ENCODE measurements around the gene SETBP1. TPM values are rescaled to one million over a fixed set of nuclear protein-coding genes. Genes with fewer than 3 reads are reported as not detected.

SETBP1 gene
- total RNA-seq, 1 donor = 2.6 TPM

DNA sequence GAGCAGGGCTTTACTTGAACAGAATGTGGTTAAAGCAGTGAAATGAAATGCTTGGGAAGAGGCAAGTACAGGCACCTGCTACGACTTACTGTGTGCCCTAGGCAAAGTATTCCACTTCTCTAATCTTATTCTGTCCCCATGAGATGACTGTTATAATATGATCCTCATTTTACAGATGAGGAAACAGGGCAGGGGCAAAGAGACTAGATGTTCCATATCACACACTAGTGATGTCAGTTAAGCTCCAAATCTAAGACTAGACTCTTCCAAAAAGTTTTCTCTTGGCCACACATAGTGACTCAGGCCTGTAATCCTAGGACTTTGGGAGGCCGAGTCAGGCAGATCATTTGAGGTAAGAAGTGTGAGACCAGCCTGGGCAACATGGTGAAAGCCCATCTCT lies 235.0 kb downstream of the SETBP1 start:
- no peak for DNase-seq (ENCODE audit: low read depth)
- no peak overlapping the region for H3K4me3 ChIP-seq (ENCODE audit: low read depth, low read length)
- TF ChIP-seq, protein P1, sequence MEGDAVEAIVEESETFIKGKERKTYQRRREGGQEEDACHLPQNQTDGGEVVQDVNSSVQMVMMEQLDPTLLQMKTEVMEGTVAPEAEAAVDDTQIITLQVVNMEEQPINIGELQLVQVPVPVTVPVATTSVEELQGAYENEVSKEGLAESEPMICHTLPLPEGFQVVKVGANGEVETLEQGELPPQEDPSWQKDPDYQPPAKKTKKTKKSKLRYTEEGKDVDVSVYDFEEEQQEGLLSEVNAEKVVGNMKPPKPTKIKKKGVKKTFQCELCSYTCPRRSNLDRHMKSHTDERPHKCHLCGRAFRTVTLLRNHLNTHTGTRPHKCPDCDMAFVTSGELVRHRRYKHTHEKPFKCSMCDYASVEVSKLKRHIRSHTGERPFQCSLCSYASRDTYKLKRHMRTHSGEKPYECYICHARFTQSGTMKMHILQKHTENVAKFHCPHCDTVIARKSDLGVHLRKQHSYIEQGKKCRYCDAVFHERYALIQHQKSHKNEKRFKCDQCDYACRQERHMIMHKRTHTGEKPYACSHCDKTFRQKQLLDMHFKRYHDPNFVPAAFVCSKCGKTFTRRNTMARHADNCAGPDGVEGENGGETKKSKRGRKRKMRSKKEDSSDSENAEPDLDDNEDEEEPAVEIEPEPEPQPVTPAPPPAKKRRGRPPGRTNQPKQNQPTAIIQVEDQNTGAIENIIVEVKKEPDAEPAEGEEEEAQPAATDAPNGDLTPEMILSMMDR (IDR thresholded peaks at IDR 0.05; ENCODE audit: insufficient read depth, low read depth, low read length) = no peak

DNA sequence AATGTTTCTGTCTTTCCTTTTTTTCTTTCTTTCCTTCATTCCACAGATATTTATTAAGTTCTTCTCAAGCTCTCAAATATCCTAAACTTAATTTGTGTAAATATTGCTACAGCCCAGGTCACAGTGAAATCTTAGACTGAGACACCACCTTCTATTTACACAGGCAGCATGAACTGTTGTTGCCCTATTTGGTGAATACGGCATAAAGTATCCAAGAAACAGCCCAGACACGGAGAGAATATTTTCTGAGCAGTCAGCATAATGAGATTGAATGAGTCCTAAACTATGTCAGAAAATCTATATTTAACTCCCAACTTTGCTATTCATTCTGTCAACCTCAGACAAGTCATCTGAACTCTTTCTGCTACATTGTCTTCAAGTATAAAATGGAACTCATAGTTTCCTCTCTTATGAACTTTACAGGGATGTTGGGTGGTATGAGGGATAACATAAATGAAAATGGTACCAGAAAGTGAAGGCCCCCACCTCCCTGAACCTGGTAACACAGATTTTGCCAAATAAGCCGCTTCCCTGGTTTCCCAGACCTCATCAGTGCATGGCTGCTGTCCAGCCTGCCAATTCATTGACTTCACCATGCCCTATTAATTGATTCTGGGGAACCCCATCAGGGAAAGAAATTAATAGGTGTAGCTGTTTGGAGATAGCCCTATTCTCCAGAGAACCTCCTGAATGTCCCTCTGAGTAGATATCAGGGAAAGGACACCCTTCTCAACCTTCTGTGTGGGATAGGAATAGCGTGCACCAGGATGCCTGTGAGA lies 235.9 kb downstream of the SETBP1 start:
- DNase-seq (ENCODE audit: low read depth) = no peak

DNA sequence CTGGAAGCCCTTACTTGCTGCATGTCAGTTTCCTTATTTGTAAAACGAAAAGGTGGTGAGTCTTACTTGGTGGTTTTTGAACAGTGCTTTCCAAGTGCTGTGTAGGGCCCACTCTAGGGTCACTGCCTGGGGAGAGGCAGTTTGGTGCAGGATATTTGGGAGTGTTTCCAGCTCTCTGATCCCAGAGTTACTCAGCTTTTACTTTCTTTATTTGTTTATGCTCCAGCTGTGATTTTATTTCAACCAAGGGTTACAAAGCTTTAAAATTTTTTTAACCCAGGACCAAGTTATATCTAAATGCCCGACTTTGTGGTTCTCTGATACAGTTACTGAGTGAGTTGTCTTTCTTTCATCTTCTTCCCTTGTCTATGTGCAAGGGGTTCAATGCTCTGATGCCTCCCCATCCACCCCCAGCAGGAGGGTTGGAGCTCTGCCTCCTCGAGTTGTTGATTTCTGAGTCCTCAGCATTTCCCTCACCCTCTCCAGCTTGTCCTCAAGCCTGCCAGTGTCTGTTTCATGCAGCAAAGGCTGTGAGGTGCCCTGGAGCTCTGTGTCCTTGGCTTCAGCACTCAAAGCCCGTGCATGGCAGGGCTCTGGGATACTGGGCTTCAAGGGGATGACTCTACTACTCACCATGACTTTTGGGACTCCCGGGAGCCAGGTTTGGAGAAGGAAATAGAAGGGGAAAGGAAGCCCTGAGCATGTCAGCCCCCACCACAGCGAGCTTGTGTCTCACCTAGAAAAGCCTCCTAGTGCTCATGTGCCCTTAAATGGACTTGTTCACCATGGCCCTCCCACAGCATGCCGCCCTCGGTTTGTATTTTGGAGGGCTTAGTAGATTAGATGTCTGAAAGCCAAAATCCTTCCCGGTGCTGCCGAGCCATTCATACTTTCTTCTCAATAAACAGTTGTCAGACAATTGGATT lies 236.8 kb downstream of the SETBP1 start:
- H3K4me3 ChIP-seq (ENCODE audit: low read depth, low read length) = no peak overlapping the region
- TF ChIP-seq, protein P1 (IDR thresholded peaks at IDR 0.05; ENCODE audit: insufficient read depth, low read depth, low read length) = no peak
- DNase-seq (ENCODE audit: low read depth) = peak; percentile 10

More for the DNA sequence above, 235.9 kb downstream of the SETBP1 start:
- no peak overlapping the region for H3K4me3 ChIP-seq (ENCODE audit: low read depth, low read length)
- TF ChIP-seq, protein P1 (IDR thresholded peaks at IDR 0.05; ENCODE audit: insufficient read depth, low read depth, low read length) = no peak

- H3K4me3 ChIP-seq (ENCODE audit: low read depth, low read length) = no peak overlapping the region
- TF ChIP-seq, protein P1 (IDR thresholded peaks at IDR 0.05; ENCODE audit: insufficient read depth, low read depth, low read length) = no peak
- peak; percentile 15 for DNase-seq (ENCODE audit: low read depth)
These were observed 237.4 kb downstream of the SETBP1 start for GRCh38 chr18:44918142-44918476.

DNA sequence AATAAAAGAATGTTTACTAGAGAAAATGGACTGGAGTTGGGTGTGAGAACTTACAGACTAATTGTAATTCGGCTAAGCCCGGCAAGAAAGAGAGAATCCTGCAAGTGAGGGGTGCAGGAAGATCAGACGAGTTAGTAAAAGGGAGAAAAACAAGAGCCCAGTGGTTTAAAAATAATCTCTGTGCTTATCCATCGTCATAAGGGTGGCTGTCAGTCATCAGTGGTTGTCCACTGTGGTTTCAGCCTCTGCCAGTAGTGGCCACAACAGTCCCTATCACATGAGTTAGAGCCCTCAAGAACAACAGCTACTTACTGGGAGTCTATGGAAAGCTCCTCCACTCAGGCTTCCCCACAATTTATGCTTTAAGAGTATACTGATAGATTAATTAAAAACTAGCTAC lies 239.8 kb downstream of the SETBP1 start:
- no peak overlapping the region for H3K4me3 ChIP-seq (ENCODE audit: low read depth, low read length)
- no peak for DNase-seq (ENCODE audit: low read depth)
- TF ChIP-seq, protein P1 (IDR thresholded peaks at IDR 0.05; ENCODE audit: insufficient read depth, low read depth, low read length) = no peak

DNA sequence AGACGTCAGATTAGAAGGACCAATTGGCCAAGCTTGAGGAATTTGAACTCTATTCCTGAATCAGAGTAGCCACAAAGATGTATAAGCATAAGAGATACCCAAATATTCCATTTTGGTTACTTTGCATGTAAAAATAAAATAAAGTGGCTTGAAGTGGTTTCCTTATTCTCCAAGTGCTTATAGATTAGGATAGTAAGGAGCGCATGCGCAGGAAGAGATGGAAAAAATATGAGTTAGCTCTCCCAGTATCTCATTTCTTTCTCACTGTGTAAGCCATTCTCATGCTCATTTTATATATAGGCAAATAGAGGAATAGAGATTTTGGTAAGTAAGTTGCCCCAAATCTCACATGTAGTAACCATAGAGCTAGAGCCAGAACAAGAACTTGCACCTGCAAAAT lies 241.3 kb downstream of the SETBP1 start:
- TF ChIP-seq, protein P1 (IDR thresholded peaks at IDR 0.05; ENCODE audit: insufficient read depth, low read depth, low read length) = no peak

More for the DNA sequence above, 241.3 kb downstream of the SETBP1 start:
- DNase-seq (ENCODE audit: low read depth) = no peak
- H3K4me3 ChIP-seq (ENCODE audit: low read depth, low read length) = no peak overlapping the region
